SH-SY5Y (cell line): ENCODE results near the gene TRIM17.

ENCODE experiments used
- GATA2 ChIP-seq: IDR thresholded peaks from 2 replicates; pipeline ENCODE4 v1.6.1; 2011; ENCODE audit warnings: mild to moderate bottlenecking, low read depth, low read length
- GATA3 ChIP-seq: IDR thresholded peaks from 2 replicates; pipeline ENCODE4 v1.6.1; 2011; ENCODE audit warnings: low read depth, mild to moderate bottlenecking, low read length, moderate library complexity

The TRIM17 gene

GRCh38 chr1:228359613-228360532, 56.8 kb downstream of the TRIM17 start:
- no peak for TF ChIP-seq GATA2
- no peak for TF ChIP-seq GATA3

GRCh38 chr1:228358764-228359612, 57.7 kb downstream of the TRIM17 start:
- no peak for TF ChIP-seq GATA3
- TF ChIP-seq GATA2: no peak

GRCh38 chr1:228358039-228358763, 58.5 kb downstream of the TRIM17 start:
- no peak for TF ChIP-seq GATA2
